Astrocyte (in vitro differentiated cells and primary cell): ENCODE data around the gene TNKS1BP1.

ENCODE experiments used
- CTCF ChIP-seq: IDR thresholded peaks from 2 replicates; pipeline ENCODE4 v1.5.1; 2011; ENCODE audit warnings: low read depth, mild to moderate bottlenecking, inconsistent platforms, low read length, moderate library complexity; ENCODE audit not compliant: insufficient read depth
- EZH2 ChIP-seq: IDR thresholded peaks from 2 replicates; pipeline ENCODE4 v1.6.1; 2012; ENCODE audit warnings: mild to moderate bottlenecking, low read length, inconsistent platforms; ENCODE audit not compliant: insufficient read depth

GRCh38 chr11:57373146-57373545 is 48.4 kb upstream of the TNKS1BP1 start:
- no peak for TF ChIP-seq CTCF
- TF ChIP-seq EZH2, result no peak
